NCI-H748 treated with DMSO at 0.1 percent for 48 hours (cell line): ENCODE measurements around the gene C2orf42.
"Not testable (repeated sequence)": the region's sequence is repeated elsewhere in the genome, so short reads cannot be mapped to it uniquely, and the experiment has no call there.

Experiments
- DNase-seq: peaks from one replicate; lab custom pipeline; 2025; lab: John Stamatoyannopoulos, UW

C2orf42 gene

DNA sequence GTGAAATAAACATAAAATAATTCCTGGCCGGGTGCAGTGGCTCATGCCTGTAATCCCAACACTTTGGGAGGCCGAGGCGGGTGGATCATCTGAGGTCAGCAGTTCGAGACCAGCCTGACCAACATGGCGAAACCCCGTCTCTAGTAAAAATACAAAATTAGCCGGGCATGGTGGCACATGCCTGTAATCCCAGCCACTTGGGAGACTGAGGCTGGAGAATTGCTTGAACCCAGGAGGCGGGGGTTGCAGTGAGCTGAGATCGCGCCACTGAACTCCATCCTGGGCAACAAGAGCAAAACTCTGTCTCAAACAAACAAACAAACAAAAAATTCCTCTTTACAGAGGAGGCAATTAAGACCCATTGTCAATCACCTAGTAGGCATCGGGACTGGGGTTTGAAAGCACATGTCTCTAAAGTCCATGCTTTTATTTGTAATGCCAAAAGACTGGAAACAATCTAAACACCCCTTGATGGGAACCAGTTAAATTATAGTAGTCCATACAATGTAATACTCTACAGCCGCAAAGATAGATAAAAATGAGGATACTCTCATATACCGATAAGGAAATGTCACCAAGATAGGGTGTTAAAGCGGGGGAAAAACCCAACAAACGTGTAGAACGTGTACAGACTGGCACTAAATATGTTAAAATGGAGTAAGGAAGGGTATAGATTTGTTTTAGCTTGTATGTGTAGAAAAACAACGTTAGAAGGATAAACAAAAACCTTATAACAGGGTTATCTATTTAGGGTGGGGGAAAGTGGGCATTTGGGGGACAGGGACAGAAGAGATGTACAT, 59.3 kb downstream of the C2orf42 start:
- DNase-seq, result not testable (repeated sequence)

DNA sequence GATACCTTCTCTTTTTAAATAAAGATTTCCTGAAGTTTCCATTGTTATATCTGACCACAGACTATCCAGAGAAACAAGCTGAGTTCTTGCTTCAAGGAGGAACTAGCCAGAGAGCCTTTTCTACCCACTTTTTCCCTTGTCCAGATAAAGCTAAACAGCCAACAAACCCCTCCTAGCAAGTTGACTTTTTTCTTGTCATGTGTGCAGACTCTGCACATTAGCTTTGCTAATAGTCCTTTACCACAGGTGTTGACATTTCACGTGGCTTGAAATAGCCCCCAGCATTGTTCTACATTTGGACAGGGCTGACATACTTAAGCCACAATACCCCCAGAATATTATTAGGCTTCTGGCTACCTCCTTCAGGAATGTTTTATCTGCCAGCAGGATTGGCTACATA, 62.8 kb downstream of the C2orf42 start:
- no peak for DNase-seq

GRCh38 chr2:70126413-70126812, 64.4 kb downstream of the C2orf42 start:
- no peak for DNase-seq

DNA sequence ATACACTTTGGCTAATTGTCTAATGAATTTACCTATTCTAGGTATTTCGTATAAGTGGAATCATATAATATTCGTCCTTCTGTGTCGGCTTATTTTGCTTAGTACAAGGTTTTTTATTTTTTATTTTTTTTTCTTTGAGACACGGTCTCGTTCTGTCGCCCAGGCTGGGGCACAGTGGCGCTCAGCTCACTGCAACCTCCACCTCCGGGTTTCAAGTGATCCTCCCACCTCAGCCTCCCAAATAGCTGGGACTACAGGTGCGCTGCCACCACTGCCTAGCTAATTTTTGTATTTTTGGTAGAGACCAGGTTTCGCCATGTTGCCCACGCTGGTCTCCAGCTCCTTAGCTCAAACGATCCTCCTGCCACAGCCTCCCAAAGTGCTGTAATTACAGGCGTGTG, 65.3 kb downstream of the C2orf42 start:
- no peak for DNase-seq

GRCh38 chr2:70124983-70125480, 65.8 kb downstream of the C2orf42 start:
- no peak for DNase-seq

- no peak for DNase-seq
Measured at GRCh38 chr2:70123829-70124116, 67.0 kb downstream of the C2orf42 start.

DNA sequence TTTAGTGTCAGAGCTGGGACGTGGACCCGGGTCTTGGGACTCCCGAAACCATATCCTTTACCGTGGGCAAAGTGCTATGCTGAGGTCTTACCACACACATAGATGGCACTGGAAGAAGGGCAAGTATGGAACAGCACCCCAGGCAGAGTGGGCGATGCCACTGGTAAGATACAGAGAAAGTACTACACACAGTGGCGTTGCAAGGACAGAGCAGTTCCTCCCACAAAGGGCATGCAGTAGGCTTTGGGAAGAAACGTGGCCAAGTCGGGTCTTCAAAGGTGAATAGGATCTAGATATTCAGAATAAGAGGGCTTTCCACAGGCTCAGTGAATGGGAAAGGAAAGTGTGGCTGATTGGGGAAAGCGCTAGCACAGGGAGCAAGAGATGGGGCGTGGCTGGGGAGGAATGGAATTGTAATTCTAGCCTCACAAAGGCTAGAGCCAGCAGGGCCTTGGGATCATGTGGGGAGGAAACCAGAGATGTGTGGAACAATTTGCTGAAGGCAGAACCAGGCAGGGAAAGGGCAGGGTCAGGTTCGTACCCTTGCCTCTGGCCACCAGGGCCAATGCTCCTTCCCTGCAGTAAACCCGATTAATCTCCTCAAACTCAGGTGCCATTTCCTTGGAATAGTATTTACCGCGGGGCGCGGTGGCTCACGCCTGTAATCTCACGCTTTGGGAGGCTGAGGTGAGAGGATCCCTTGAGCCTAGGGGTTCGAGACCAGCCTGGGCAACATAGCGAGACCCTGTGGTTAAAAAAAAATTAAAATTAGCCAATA, 67.6 kb downstream of the C2orf42 start:
- no peak for DNase-seq

DNA sequence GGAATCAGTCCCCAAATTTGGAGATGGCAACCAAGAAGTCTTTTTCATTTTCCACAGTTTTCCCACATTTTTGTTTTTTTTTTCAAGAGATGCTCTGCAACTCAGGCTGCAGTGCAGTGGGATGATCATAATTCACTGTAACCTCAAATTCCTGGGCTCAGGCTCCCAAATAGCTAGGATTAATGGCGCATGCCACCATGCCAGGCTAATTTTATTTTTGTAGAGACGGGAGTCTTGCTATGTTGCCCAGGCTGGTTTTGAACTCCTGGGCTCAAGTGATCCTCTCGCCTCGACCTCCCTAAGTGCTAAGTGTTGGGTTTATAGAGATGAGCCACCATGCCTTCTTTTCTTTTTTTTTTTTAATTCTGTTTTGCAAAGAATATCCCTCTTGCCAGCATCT, 68.3 kb downstream of the C2orf42 start:
- no peak for DNase-seq

GRCh38 chr2:70121627-70122372, 69.0 kb downstream of the C2orf42 start:
- DNase-seq, result no peak

- no peak for DNase-seq
Measured at GRCh38 chr2:70118798-70119454, 71.9 kb downstream of the C2orf42 start.

GRCh38 chr2:70116936-70117552, 73.8 kb downstream of the C2orf42 start:
- no peak for DNase-seq

DNA sequence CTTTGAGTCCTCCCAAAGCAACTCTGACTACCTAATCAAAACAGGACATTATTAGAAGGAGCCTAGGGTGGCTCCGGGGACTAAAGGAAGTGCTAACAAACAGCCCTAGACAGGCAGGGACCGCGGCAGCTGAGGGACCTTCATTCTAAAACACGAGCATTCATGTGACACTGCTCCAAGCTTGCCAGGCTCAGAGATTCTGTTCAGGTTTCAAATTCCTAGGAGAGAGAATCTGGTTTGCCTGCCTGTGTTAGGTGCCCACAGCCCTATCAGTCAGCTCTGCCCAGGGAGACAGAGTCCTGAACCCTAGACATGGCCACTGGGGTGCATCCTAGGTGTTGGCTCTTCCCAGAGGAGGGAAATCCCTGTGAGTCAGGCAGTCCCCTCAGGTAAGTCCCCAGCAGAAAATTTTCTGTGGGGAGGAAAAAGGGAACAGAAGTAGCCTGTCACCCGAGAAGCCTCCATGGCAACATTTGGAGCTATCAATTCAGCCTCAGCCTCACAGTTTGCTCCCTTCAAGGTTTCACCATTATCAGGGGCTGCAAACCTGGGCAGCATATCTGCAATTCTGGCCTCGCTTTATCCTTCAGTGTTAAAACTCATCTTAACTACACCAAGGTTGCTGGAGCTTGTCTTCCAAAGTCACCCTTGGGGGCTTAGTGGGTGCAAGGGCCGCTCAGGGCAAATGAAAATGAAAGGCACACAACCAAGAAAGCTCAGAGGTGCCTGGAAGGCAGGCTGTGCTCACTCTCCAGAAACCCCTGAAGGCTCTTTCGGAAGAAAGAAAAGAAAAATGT, 75.0 kb downstream of the C2orf42 start:
- no peak for DNase-seq

- no peak for DNase-seq
Measured at GRCh38 chr2:70113359-70114070, 77.3 kb downstream of the C2orf42 start.

- no peak for DNase-seq
Measured at GRCh38 chr2:70111752-70112591, 78.8 kb downstream of the C2orf42 start.

GRCh38 chr2:70110397-70110796, 80.4 kb downstream of the C2orf42 start:
- not testable (repeated sequence) for DNase-seq

GRCh38 chr2:70106138-70106537, 84.7 kb downstream of the C2orf42 start:
- not testable (repeated sequence) for DNase-seq

GRCh38 chr2:70104231-70105111, 86.3 kb downstream of the C2orf42 start:
- no peak for DNase-seq

GRCh38 chr2:70103531-70104061, 87.2 kb downstream of the C2orf42 start:
- DNase-seq, result no peak
